ENCODE results near the gene PRM1. TPM values are rescaled to one million over a fixed set of nuclear protein-coding genes. Genes with fewer than 3 reads are reported as not detected.
A peak's percentile ranks its signal among the peaks of the same experiment; 100 is the strongest.

Gene PRM1
- total and polyA plus RNA-seq, 2 of the 13 experiments (the other 11 are each of a cell fraction or from before 2014, with no cell fraction given): not detected

DNA sequence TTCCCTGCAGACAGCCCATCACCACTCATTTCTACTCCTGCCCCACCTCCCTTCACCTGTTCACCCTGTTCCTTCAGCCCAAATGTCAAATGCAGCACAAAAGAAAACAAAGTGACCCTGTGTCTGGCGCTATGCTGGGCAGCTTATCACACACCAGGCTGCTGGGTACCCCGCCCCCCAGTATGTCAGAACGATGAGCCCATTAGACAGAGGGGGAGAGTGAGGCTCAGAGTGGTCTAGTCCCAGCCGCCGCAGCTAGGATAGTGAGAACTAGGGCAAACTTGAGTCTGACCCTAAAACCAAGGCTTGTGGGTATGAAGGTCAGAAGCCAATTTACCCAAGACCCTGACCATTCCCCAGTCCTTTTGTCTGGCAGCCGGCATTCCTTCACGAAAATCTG lies 16.0 kb downstream of the PRM1 start (continued):
- TF ChIP-seq RXRA (CRISPR knock-in tag; IDR thresholded peaks at IDR 0.05) (no peak; the same call in 1 of the 2 replicates), MAFK (conservative IDR thresholded peaks at IDR 0.05 in 1 of 2, IDR thresholded peaks at IDR 0.05 in 1 of 2; ENCODE audit: low read length in 2 of 2) (no peak), SP5 (CRISPR knock-in tag; IDR thresholded peaks at IDR 0.05; ENCODE audit: borderline replicate concordance, low read depth) (0 out of 2 replicates have a peak, but pooled peaks have one; percentile 32), CCAR2 (optimal IDR thresholded peaks at IDR 0.05; ENCODE audit: low read depth, low read length) (peak; percentile 22), SMC3 (IDR thresholded peaks at IDR 0.05; ENCODE audit: low read length) (no peak), RCOR2 (CRISPR knock-in tag; IDR thresholded peaks at IDR 0.05) (peak; percentile 57; the same call in 1 of the 2 replicates), CHD4 (IDR thresholded peaks at IDR 0.05; ENCODE audit: borderline replicate concordance, low read length) (peak; percentile 32; the same call in 1 of the 2 replicates), ZNF629 (CRISPR knock-in tag; conservative IDR thresholded peaks at IDR 0.05) (peak; percentile 97), ADNP (CRISPR knock-in tag; IDR thresholded peaks at IDR 0.05) (peak; percentile 54; the same call in 1 of the 2 replicates), ARHGAP35 (CRISPR knock-in tag; IDR thresholded peaks at IDR 0.05; ENCODE audit: borderline replicate concordance) (0 out of 2 replicates have a peak, but pooled peaks have one; percentile 30), ZNF232 (CRISPR knock-in tag; IDR thresholded peaks at IDR 0.05; ENCODE audit: borderline replicate concordance) (no peak), FOXA1 (IDR thresholded peaks at IDR 0.05) (no peak), FOXA1 (CRISPR knock-in tag; IDR thresholded peaks at IDR 0.05) (no peak), ZMYM3 (CRISPR knock-in tag; IDR thresholded peaks at IDR 0.05) (peak; percentile 97), ATAD3A (CRISPR knock-in tag; IDR thresholded peaks at IDR 0.05) (peak; percentile 77; the same call in 1 of the 2 replicates), ARID2 (CRISPR knock-in tag; IDR thresholded peaks at IDR 0.05; ENCODE audit: borderline replicate concordance) (no peak), ZMYM2 (CRISPR knock-in tag; IDR thresholded peaks at IDR 0.05) (0 out of 2 replicates have a peak, but pooled peaks have one; percentile 15)
- TF ChIP-seq, protein P1, sequence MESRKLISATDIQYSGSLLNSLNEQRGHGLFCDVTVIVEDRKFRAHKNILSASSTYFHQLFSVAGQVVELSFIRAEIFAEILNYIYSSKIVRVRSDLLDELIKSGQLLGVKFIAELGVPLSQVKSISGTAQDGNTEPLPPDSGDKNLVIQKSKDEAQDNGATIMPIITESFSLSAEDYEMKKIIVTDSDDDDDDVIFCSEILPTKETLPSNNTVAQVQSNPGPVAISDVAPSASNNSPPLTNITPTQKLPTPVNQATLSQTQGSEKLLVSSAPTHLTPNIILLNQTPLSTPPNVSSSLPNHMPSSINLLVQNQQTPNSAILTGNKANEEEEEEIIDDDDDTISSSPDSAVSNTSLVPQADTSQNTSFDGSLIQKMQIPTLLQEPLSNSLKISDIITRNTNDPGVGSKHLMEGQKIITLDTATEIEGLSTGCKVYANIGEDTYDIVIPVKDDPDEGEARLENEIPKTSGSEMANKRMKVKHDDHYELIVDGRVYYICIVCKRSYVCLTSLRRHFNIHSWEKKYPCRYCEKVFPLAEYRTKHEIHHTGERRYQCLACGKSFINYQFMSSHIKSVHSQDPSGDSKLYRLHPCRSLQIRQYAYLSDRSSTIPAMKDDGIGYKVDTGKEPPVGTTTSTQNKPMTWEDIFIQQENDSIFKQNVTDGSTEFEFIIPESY (CRISPR knock-in tag; IDR thresholded peaks at IDR 0.05): 0 out of 2 replicates have a peak, but pooled peaks have one; percentile 23
- TF ChIP-seq, protein P2, sequence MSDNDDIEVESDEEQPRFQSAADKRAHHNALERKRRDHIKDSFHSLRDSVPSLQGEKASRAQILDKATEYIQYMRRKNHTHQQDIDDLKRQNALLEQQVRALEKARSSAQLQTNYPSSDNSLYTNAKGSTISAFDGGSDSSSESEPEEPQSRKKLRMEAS (IDR thresholded peaks at IDR 0.05): 0 out of 2 replicates have a peak, but pooled peaks have one; percentile 33
- TF ChIP-seq, protein P3, sequence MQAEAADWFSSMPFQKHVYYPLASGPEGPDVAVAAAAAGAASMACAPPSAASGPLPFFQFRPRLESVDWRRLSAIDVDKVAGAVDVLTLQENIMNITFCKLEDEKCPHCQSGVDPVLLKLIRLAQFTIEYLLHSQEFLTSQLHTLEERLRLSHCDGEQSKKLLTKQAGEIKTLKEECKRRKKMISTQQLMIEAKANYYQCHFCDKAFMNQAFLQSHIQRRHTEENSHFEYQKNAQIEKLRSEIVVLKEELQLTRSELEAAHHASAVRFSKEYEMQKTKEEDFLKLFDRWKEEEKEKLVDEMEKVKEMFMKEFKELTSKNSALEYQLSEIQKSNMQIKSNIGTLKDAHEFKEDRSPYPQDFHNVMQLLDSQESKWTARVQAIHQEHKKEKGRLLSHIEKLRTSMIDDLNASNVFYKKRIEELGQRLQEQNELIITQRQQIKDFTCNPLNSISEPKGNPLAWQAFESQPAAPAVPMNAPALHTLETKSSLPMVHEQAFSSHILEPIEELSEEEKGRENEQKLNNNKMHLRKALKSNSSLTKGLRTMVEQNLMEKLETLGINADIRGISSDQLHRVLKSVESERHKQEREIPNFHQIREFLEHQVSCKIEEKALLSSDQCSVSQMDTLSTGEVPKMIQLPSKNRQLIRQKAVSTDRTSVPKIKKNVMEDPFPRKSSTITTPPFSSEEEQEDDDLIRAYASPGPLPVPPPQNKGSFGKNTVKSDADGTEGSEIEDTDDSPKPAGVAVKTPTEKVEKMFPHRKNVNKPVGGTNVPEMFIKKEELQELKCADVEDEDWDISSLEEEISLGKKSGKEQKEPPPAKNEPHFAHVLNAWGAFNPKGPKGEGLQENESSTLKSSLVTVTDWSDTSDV (CRISPR knock-in tag; IDR thresholded peaks at IDR 0.05): 0 out of 2 replicates have a peak, but pooled peaks have one; percentile 25
- TF ChIP-seq, protein P4, sequence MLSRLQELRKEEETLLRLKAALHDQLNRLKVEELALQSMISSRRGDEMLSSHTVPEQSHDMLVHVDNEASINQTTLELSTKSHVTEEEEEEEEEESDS (CRISPR knock-in tag; IDR thresholded peaks at IDR 0.05; ENCODE audit: borderline replicate concordance): no peak
- TF ChIP-seq, protein P5, sequence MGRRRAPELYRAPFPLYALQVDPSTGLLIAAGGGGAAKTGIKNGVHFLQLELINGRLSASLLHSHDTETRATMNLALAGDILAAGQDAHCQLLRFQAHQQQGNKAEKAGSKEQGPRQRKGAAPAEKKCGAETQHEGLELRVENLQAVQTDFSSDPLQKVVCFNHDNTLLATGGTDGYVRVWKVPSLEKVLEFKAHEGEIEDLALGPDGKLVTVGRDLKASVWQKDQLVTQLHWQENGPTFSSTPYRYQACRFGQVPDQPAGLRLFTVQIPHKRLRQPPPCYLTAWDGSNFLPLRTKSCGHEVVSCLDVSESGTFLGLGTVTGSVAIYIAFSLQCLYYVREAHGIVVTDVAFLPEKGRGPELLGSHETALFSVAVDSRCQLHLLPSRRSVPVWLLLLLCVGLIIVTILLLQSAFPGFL (CRISPR knock-in tag; IDR thresholded peaks at IDR 0.05): no peak
- TF ChIP-seq, protein P6, sequence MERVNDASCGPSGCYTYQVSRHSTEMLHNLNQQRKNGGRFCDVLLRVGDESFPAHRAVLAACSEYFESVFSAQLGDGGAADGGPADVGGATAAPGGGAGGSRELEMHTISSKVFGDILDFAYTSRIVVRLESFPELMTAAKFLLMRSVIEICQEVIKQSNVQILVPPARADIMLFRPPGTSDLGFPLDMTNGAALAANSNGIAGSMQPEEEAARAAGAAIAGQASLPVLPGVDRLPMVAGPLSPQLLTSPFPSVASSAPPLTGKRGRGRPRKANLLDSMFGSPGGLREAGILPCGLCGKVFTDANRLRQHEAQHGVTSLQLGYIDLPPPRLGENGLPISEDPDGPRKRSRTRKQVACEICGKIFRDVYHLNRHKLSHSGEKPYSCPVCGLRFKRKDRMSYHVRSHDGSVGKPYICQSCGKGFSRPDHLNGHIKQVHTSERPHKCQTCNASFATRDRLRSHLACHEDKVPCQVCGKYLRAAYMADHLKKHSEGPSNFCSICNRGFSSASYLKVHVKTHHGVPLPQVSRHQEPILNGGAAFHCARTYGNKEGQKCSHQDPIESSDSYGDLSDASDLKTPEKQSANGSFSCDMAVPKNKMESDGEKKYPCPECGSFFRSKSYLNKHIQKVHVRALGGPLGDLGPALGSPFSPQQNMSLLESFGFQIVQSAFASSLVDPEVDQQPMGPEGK (CRISPR knock-in tag; IDR thresholded peaks at IDR 0.05): 0 out of 2 replicates have a peak, but pooled peaks have one; percentile 37
